Muscle layer of duodenum (tissue), 2 donors: Measurements from ENCODE around the gene CEP72.
"Not testable (repeated sequence)": the region's sequence is repeated elsewhere in the genome, so short reads cannot be mapped to it uniquely, and the experiment has no call there.

Source experiments
- H3K27ac ChIP-seq: one replicate; pipeline ENCODE4 v1.7.0; 2013; ENCODE audit warnings: mild to moderate bottlenecking, low read length
- H3K27me3 ChIP-seq: one replicate; pipeline ENCODE4 v1.7.0; 2013; ENCODE audit warnings: low read depth, mild to moderate bottlenecking, control low read depth, low read length
- H3K36me3 ChIP-seq, 2 donors: one replicate each; pipeline ENCODE4 v1.7.0; 2013; ENCODE audit warnings: low read length in 2 of 2, control low read depth in 1 of 2, mild to moderate bottlenecking in 1 of 2; ENCODE audit not compliant: insufficient read depth in 2 of 2, control insufficient read depth in 1 of 2
- H3K4me1 ChIP-seq, 2 donors: one replicate each; pipeline ENCODE4 v1.7.0; 2013; ENCODE audit warnings: low read length in 2 of 2, mild to moderate bottlenecking in 2 of 2, control low read depth in 1 of 2, moderate library complexity in 1 of 2; ENCODE audit not compliant: insufficient read depth in 2 of 2, control insufficient read depth in 1 of 2
- H3K4me3 ChIP-seq, 2 donors: one replicate each; pipeline ENCODE4 v1.7.0; 2013; ENCODE audit warnings: low read length in 2 of 2, low read depth in 1 of 2, mild to moderate bottlenecking in 1 of 2
- H3K9me3 ChIP-seq, 2 donors: one replicate each; pipeline ENCODE4 v1.7.0; 2013; ENCODE audit warnings: low read length in 2 of 2, control low read depth in 1 of 2, mild to moderate bottlenecking in 1 of 2; ENCODE audit not compliant: control insufficient read depth in 1 of 2
- donor health status: healthy.

Gene CEP72

DNA sequence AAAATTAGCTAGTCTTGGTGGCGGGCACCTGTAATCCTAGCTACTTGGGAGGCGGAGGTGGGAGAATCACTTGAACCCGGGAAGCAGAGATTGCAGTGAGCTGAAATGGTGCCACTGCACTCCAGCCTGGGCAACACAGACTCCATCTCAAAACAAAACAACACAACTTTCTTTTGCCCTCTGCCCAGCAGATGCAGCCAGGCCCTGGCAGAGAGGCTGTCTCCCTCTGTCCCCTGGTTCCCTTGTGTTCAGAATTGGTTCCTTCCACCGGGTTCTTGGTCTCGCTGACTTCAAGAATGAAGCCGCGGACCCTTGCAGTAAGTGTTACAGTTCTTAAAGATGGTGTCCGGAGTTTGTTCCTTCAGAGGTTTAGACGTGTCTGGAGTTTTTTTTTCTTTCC, 30.2 kb upstream of the CEP72 start:
- Histone ChIP-seq H3K36me3 (no peaks in the 10 kb centered on the region), H3K9me3 (peaks cover 2 to 8% of the 10 kb centered on the region in 2 donors), H3K4me3 (no peak overlapping the region), H3K27ac (no peak overlapping the region), H3K27me3 (peaks cover 14% of the 10 kb centered on the region), H3K4me1 (no peaks in the 10 kb centered on the region)

DNA sequence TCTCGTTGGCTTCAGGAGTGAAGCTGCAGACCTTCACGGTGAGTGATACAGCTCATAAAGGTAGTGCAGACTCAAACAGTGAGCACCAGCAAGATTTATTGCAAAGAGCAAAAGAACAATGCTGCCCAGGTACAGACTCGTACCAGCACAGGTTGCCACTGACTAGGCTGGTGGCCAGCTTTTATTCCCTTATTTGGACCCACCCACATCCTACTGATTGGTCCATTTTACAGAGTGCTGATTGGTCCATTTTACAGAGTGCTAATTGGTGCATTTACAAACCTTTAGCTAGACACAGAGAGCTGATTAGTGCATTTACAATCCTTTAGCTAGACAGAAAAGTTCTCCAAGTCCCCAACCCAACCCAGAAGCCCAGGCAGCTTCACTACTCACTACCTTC, 29.7 kb upstream of the CEP72 start:
- not testable (repeated sequence) for H3K4me3 ChIP-seq, H3K36me3 ChIP-seq, H3K9me3 ChIP-seq, H3K4me1 ChIP-seq, H3K27ac ChIP-seq
- H3K27me3 ChIP-seq, result peaks cover 15% of the 10 kb centered on the region

DNA sequence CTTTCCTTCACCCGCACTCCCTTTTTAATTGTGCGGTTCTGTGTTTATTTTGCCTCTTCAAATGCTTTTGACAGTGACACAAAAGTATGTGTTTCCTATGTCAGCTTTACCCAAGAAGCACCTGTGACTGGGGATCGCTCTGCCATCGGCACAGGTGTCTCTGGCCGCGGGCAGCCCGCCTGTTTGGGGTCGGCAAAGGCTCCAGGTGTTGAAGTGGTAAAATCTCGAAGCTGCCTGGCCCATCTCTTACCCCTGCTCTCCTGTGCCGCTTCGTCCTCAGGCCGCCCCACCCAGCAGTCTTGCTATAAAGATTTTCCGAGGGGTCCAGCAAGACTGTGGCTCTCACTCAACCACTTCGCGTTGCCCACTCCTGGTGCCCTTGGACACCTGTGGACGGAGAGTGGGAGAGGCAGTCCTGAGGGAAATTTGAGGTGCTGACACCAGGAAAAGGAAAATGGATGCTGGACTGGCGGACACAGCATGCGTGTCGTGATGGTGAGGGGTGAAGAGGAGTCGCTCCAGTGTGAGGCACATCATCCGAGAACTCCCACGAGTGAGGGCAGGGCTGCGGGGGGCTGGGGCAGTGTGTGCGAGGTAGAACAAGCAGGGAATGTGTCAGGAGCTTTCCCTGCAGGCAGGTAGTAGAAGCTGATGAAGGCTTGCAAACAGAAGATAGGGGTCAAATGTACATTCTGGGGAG, 29.1 kb upstream of the CEP72 start:
- Histone ChIP-seq H3K27me3 (peaks cover 15% of the 10 kb centered on the region), H3K36me3 (no peaks in the 10 kb centered on the region), H3K4me1 (no peaks in the 10 kb centered on the region), H3K9me3 (no peaks in the 10 kb centered on the region), H3K4me3 (no peak overlapping the region), H3K27ac (no peak overlapping the region)

DNA sequence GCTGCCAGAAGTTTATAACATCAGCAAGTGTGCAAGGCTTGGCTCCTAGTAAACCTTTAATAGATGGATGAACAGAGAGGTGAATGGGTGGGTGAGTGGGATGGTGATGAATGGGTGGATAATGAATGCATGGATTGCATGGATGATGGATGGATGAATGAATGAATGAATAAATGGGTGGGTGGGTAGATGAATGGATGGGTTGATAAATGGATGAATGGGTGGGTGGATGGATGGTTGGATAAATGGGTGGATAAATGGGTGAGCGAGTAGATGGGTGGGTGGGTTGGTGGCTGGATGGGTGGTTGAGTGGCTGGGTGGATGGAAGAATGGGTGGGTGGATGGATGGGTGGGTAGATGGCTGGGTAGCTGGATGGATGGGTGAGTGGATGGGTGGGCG, 28.5 kb upstream of the CEP72 start:
- H3K27ac ChIP-seq, result no peak overlapping the region
- no peak overlapping the region for H3K4me3 ChIP-seq
- H3K36me3 ChIP-seq, result no peaks in the 10 kb centered on the region
- no peaks in the 10 kb centered on the region for H3K4me1 ChIP-seq
- peaks cover 15% of the 10 kb centered on the region for H3K27me3 ChIP-seq
- no peaks in the 10 kb centered on the region for H3K9me3 ChIP-seq

DNA sequence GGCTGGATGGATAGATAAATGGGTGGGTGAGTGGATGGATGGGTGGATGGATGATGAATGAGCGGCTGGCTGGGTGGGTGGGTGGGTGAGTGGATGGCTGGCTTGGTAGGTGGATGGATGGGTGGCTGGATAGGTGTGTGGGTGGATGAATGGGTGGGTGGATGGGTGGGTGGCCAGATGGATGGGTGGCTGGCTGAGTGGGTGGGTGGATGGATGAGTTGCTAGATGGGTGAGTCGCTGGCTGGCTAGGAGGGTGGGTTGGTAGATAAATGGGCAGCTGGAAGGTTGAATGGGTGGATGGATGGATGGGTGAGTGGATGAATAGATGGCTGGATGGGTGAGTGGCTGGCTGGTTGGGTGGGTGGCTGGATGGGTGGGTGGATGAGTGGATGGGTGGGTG, 27.9 kb upstream of the CEP72 start:
- Histone ChIP-seq H3K27ac (no peak overlapping the region), H3K27me3 (peaks cover 13% of the 10 kb centered on the region), H3K9me3 (no peaks in the 10 kb centered on the region), H3K36me3 (no peaks in the 10 kb centered on the region), H3K4me3 (no peak overlapping the region), H3K4me1 (no peaks in the 10 kb centered on the region)

DNA sequence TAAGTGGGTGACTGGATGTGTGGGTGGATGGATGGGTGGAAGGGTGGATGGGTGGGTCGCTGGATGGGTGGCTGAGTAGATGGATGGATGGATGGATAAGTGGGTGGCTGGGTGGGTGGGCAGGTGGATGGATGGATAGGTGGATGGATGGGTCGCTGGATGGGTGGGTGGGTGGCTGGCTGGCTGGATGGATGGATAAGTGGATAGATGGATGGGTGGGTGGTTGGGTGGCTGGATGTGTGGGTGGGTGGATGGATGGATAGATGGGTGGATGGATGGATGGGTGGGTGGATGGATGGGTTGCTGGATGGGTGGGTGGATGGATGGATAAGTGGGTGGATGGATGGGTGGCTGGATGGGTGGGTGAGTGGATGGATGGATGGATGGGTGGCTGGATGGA, 27.3 kb upstream of the CEP72 start:
- Histone ChIP-seq H3K27ac (no peak overlapping the region), H3K27me3 (peaks cover 10% of the 10 kb centered on the region), H3K9me3 (no peaks in the 10 kb centered on the region), H3K4me1 (no peaks in the 10 kb centered on the region), H3K4me3 (no peak overlapping the region), H3K36me3 (no peaks in the 10 kb centered on the region)

DNA sequence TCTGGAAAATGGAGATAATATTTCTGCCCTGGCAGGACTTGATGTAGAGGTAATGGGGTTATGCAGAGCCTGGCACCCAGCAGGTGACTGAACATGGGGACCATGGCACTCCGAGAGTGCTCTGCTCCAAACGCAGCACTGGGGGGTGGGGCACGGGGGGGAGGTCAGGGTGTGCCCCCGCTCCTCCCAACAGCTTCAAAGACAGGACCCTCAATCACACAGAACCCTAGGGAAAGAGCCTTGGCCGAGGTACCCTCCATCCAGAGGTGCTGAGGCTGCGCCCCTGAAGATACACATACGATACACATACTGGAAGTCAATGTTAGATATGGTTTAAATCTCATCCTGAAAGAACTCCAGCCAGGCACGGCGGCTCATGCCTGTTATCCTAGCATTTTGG, 26.6 kb upstream of the CEP72 start:
- peaks cover 10% of the 10 kb centered on the region for H3K27me3 ChIP-seq
- H3K9me3 ChIP-seq, result no peaks in the 10 kb centered on the region
- H3K4me3 ChIP-seq, result no peak overlapping the region
- no peaks in the 10 kb centered on the region for H3K4me1 ChIP-seq
- H3K36me3 ChIP-seq, result no peaks in the 10 kb centered on the region
- H3K27ac ChIP-seq, result no peak overlapping the region

DNA sequence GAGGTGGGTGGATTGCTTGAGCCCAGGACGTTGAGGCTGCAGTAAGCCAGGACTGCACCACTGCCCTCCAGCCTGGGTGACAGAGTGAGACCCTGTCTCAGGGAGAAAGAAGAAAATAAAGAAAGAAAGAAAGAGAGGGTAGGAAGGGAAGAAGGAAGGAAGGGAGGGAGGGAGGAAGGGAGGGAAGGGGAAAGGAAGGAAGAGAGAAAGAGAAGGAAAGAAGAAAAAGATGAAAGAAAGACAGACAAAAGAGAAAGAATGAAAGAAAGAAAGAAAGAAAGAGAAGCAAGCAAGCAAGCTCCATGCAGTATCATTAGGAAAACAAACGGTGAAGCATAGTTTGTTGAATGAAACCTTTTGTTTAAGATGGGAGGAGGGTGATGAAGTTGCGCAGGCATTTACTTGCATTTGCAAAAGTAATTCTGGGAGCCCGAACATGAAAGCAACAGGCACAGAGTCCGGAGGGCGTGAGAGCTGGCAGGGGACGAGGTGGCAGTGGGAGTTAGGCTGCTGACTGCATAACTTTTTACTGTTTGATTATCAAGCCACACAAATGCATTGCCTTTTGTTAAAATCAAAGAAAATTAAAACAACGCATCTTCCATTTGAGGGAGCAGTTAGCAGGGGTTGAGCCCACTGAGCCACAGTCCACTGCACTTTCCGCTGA, 26.0 kb upstream of the CEP72 start:
- Histone ChIP-seq H3K27ac (no peak overlapping the region), H3K36me3 (no peaks in the 10 kb centered on the region), H3K9me3 (no peaks in the 10 kb centered on the region), H3K27me3 (peaks cover 10% of the 10 kb centered on the region), H3K4me3 (no peak overlapping the region), H3K4me1 (no peaks in the 10 kb centered on the region)

DNA sequence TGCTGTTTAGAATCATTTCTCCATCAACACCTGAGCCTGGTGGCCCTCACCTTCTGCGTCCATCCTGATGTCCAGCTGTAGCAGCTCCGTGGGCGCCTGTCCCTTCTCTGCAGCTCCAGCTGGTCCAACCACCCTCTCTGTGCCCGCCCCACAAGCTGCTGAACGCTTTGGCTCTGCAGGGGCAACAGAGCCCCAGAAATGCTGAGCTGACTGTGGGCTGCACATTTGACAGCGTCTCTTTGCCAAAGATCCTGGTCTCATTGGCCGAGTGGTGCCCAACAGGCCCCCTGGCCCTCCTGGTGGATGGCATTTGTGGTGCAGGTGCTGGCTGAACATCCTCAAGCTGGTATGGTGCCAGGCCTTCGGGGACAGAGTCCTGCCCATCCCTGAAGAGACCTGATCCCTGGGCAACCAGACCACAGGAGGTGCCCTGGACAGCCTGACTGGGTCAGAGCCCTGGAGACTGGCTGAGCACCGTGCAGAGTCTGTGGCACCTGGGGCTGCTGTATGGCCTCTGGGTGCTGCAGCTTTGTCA, 25.3 kb upstream of the CEP72 start:
- no peaks in the 10 kb centered on the region for H3K36me3 ChIP-seq

DNA sequence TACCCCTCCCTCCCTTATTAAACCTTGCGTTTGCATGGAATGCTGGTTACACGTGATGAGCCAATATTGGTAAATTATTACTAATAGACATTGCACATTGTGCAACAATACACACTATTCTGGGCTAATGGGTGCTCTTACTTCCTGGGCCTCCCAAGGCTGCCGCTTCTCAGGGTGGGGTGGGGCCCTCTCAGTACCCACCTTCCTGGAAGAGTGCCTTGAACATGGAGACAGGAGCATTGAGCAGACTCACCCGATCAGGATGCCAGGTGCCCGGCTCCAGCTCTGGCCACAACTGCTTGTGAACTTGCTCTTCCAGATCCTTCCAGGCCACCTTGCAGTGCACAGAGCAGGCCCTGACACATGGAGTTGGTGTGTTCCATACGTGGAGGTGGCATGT, 24.7 kb upstream of the CEP72 start:
- no peaks in the 10 kb centered on the region for H3K4me1 ChIP-seq
- H3K4me3 ChIP-seq, result no peak overlapping the region
- H3K36me3 ChIP-seq, result no peaks in the 10 kb centered on the region
- no peak overlapping the region for H3K27ac ChIP-seq
- no peaks in the 10 kb centered on the region for H3K9me3 ChIP-seq
- peaks cover 10% of the 10 kb centered on the region for H3K27me3 ChIP-seq

More for the DNA sequence above, 25.3 kb upstream of the CEP72 start:
- Histone ChIP-seq H3K4me3 (no peak overlapping the region), H3K27ac (no peak overlapping the region), H3K4me1 (no peaks in the 10 kb centered on the region), H3K27me3 (peaks cover 10% of the 10 kb centered on the region), H3K9me3 (no peaks in the 10 kb centered on the region)

DNA sequence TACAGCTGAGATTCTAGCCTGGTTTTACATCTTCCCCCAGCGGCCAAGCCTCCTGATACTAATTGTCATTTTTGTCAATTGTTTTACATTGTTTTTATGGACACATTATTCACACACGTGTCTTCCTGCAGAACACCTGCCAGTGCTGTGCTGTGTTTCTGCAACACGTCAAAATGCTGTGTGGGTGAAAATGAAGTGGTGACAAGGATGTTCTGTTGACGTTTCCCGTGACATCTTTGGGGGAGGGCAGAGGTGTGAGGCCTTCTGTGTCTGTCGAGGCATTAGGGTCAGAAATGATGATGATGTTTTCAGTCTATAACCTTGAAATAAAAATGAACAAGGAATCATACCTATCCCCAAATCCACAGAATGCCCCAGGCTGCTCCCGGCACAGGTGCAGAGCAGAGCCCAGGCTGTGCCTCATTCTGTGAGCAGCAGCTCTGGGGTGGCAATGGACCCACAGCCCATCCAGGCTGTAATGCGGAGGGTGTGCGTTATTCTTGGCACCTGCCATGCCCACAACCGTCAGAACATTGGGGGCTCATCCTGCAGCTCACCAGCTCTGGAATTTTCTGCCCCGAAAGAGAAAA, 23.6 kb upstream of the CEP72 start:
- H3K27ac ChIP-seq, result no peak overlapping the region
- no peaks in the 10 kb centered on the region for H3K4me1 ChIP-seq
- H3K27me3 ChIP-seq, result peaks cover 4% of the 10 kb centered on the region
- no peak overlapping the region for H3K4me3 ChIP-seq
- H3K36me3 ChIP-seq, result no peaks in the 10 kb centered on the region
- no peaks in the 10 kb centered on the region for H3K9me3 ChIP-seq
